Colonic mucosa (tissue), 4 donors: ENCODE measurements around the gene RSF1. TPM values are rescaled to one million over a fixed set of nuclear protein-coding genes. Genes with fewer than 3 reads are reported as not detected.

Experiments
- DNase-seq: peaks from one replicate; pipeline ENCODE4 v3.0.0-alpha.2; 2020
- H3K27ac ChIP-seq: fragments of 200-600 bp; one replicate; pipeline ENCODE4 v1.8.0; 2021
- H3K27me3 ChIP-seq: fragments of 200-600 bp; one replicate; pipeline ENCODE4 v1.8.0; 2021
- H3K36me3 ChIP-seq: fragments of 200-600 bp; one replicate; pipeline ENCODE4 v1.8.0; 2021
- H3K4me1 ChIP-seq: fragments of 200-600 bp; one replicate; pipeline ENCODE4 v1.8.0; 2021; ENCODE audit warnings: mild to moderate bottlenecking
- H3K4me3 ChIP-seq: fragments of 200-600 bp; one replicate; pipeline ENCODE4 v1.8.0; 2021
- H3K9ac ChIP-seq, 2 donors: one replicate each; pipeline ENCODE4 v1.7.0; 2013; ENCODE audit warnings: control low read depth in 2 of 2, low read depth in 2 of 2, low read length in 2 of 2
- H3K9me3 ChIP-seq: fragments of 200-600 bp; one replicate; pipeline ENCODE4 v1.8.0; 2021
- intact Hi-C: fragments of 100-400 bp; cut with DNase I; formaldehyde crosslinking; loops from one replicate; pipeline ENCODE4 v1.14.1; 2022
- total RNA-seq, 2 donors: library from RNA; stranded (reverse); fragmentation: NEBNext Ultra II Directional in 1 of 2; extraction: Animal tissue kit (Norgen Biotek cat#: 25700) in 1 of 2; gene quantifications; one replicate each; pipeline ENCODE4 v1.2.1, GENCODE V29; 2021
- TF ChIP-seq, protein P1 (sequence below): fragments of 200-600 bp; IDR thresholded peaks from one replicate; pipeline ENCODE4 v1.8.0; 2022; ENCODE audit warnings: antibody characterized with exemption, mild to moderate bottlenecking
- donor health status: healthy.
- donor health status: DM: no; HTN: no; CAD: no.
- donor health status: DM: no; HTN: no; CAD: no.

Gene RSF1
- total RNA-seq, 2 donors from 2014 or later: 36.7 to 68.2 TPM

- no peak for DNase-seq
- Histone ChIP-seq H3K36me3 (no peaks in the 10 kb centered on the region), H3K27ac (no peak overlapping the region), H3K27me3 (no peaks in the 10 kb centered on the region), H3K9me3 (no peaks in the 10 kb centered on the region), H3K9ac (no peak overlapping the region), H3K4me3 (no peak overlapping the region), H3K4me1 (no peaks in the 10 kb centered on the region)
- intact Hi-C loops: no loop called here
- TF ChIP-seq, protein P1, sequence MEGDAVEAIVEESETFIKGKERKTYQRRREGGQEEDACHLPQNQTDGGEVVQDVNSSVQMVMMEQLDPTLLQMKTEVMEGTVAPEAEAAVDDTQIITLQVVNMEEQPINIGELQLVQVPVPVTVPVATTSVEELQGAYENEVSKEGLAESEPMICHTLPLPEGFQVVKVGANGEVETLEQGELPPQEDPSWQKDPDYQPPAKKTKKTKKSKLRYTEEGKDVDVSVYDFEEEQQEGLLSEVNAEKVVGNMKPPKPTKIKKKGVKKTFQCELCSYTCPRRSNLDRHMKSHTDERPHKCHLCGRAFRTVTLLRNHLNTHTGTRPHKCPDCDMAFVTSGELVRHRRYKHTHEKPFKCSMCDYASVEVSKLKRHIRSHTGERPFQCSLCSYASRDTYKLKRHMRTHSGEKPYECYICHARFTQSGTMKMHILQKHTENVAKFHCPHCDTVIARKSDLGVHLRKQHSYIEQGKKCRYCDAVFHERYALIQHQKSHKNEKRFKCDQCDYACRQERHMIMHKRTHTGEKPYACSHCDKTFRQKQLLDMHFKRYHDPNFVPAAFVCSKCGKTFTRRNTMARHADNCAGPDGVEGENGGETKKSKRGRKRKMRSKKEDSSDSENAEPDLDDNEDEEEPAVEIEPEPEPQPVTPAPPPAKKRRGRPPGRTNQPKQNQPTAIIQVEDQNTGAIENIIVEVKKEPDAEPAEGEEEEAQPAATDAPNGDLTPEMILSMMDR: no peak
Observed at GRCh38 chr11:77732143-77732542, 88.4 kb downstream of the RSF1 start.

GRCh38 chr11:77730789-77731188 lies 89.7 kb downstream of the RSF1 start:
- H3K4me3 ChIP-seq: no peak overlapping the region
- H3K27ac ChIP-seq: no peak overlapping the region
- H3K4me1 ChIP-seq: no peaks in the 10 kb centered on the region
- H3K9ac ChIP-seq: no peak overlapping the region
- no peaks in the 10 kb centered on the region for H3K9me3 ChIP-seq
- TF ChIP-seq, protein P1: no peak
- intact Hi-C loops: no loop called here
- no peaks in the 10 kb centered on the region for H3K27me3 ChIP-seq
- H3K36me3 ChIP-seq: no peaks in the 10 kb centered on the region
- DNase-seq: no peak

- TF ChIP-seq, protein P1: no peak
- no peak overlapping the region for H3K4me3 ChIP-seq
- no peak overlapping the region for H3K27ac ChIP-seq
- no peaks in the 10 kb centered on the region for H3K36me3 ChIP-seq
- H3K27me3 ChIP-seq: no peaks in the 10 kb centered on the region
- no peak for DNase-seq
- H3K4me1 ChIP-seq: no peaks in the 10 kb centered on the region
- H3K9me3 ChIP-seq: no peaks in the 10 kb centered on the region
- H3K9ac ChIP-seq: no peak overlapping the region
- intact Hi-C loops: no loop called here
Observed at GRCh38 chr11:77729063-77729462, 91.5 kb downstream of the RSF1 start.

- Histone ChIP-seq H3K27me3 (no peaks in the 10 kb centered on the region), H3K36me3 (no peaks in the 10 kb centered on the region), H3K4me1 (no peaks in the 10 kb centered on the region), H3K9ac (no peak overlapping the region), H3K27ac (no peak overlapping the region), H3K9me3 (no peaks in the 10 kb centered on the region), H3K4me3 (no peak overlapping the region)
- TF ChIP-seq, protein P1: no peak
- DNase-seq: peak; percentile 42
- intact Hi-C loops: no loop called here
Observed at GRCh38 chr11:77728203-77728786, 92.2 kb downstream of the RSF1 start.

- no peak overlapping the region for H3K9ac ChIP-seq
- no peak overlapping the region for H3K4me3 ChIP-seq
- no peaks in the 10 kb centered on the region for H3K36me3 ChIP-seq
- TF ChIP-seq, protein P1: no peak
- H3K4me1 ChIP-seq: no peaks in the 10 kb centered on the region
- DNase-seq: no peak
- intact Hi-C loops: no loop called here
- no peak overlapping the region for H3K27ac ChIP-seq
- H3K9me3 ChIP-seq: no peaks in the 10 kb centered on the region
- H3K27me3 ChIP-seq: no peaks in the 10 kb centered on the region
Observed at GRCh38 chr11:77726524-77726923, 94.0 kb downstream of the RSF1 start.
